ENCODE measurements around the gene RFX4. TPM values are rescaled to one million over a fixed set of nuclear protein-coding genes. Genes with fewer than 3 reads are reported as not detected.

Gene RFX4
- total RNA-seq, 1 donor from 2014 or later, result not detected

GRCh38 chr12:106696681-106697417 is 114.0 kb downstream of the RFX4 start:
- no peak for TF ChIP-seq CTCF (conservative IDR thresholded peaks at IDR 0.05; ENCODE audit: low read depth, low read length)
- DNase-seq (ENCODE audit: low read depth), result no peak
- no peak overlapping the region for H3K4me3 ChIP-seq (ENCODE audit: low read depth, low read length)

DNA sequence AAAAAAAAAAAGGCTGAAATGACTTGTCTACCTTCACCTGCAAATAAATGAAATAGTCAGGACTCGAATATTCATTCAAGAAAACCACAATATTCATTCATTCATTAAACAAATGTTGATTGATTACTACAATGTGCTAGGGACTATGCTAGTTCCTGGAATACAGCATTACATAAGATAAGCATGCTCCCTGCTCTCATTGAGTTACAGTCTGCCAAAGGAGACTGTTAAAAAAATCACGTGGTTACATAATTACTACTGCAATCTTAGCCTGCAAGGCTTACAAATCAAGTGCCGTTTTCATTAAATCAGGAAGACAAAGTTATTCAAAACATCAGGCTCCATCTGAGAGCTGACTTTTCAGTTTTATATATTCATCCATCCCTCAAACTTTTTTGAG is 121.3 kb downstream of the RFX4 start:
- DNase-seq (ENCODE audit: low read depth), result no peak
- TF ChIP-seq CTCF (conservative IDR thresholded peaks at IDR 0.05; ENCODE audit: low read depth, low read length), result no peak
- no peak overlapping the region for H3K4me3 ChIP-seq (ENCODE audit: low read depth, low read length)

- no peak overlapping the region for H3K4me3 ChIP-seq (ENCODE audit: low read depth, low read length)
- no peak for TF ChIP-seq CTCF (conservative IDR thresholded peaks at IDR 0.05; ENCODE audit: low read depth, low read length)
- no peak for DNase-seq (ENCODE audit: low read depth)
Measured at GRCh38 chr12:106705971-106706370, 123.2 kb downstream of the RFX4 start.

DNA sequence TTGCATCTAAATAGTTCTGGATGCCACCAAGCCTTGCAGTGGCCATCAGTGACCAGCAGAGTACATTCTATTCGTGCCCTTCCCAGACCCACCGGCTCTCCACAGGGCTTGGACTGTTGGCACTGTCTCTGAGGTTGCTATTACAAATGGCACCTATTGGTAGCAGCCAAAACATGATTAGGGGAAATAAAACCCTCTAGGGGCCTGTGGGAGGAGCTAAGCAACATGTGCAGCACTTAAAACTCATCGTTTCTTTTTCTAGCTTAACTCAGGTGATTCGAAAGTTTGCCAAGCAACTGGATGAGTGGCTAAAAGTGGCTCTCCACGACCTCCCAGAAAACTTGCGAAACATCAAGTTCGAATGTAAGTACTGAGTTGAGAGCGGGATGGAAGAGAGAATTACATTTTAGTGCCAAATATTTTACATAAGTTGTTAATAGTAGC is 126.3 kb downstream of the RFX4 start:
- peak; percentile 13 for TF ChIP-seq CTCF (conservative IDR thresholded peaks at IDR 0.05; ENCODE audit: low read depth, low read length)
- no peak for DNase-seq (ENCODE audit: low read depth)
- H3K4me3 ChIP-seq (ENCODE audit: low read depth, low read length), result no peak overlapping the region

GRCh38 chr12:106710143-106710893 is 127.5 kb downstream of the RFX4 start:
- TF ChIP-seq CTCF (conservative IDR thresholded peaks at IDR 0.05; ENCODE audit: low read depth, low read length), result no peak
- no peak overlapping the region for H3K4me3 ChIP-seq (ENCODE audit: low read depth, low read length)
- no peak for DNase-seq (ENCODE audit: low read depth)

DNA sequence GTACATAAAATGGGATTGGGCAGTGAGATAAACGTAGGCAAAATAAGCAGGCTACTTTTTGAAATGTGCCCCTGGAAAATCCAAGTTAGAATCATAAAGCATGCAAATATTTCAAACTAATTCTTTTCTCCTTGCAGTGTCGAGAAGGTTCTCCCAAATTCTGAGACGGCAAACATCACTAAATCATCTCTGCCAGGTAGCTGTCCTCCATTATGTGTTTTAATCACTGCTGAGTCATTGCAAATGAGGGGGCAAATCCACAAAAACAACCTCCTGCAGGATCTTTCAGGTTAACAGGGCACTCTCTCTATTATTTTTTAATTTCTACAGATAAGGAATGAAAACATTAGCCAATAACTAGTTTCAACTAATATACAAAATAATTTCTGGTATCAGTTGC is 128.5 kb downstream of the RFX4 start:
- no peak for DNase-seq (ENCODE audit: low read depth)
- no peak for TF ChIP-seq CTCF (conservative IDR thresholded peaks at IDR 0.05; ENCODE audit: low read depth, low read length)
- no peak overlapping the region for H3K4me3 ChIP-seq (ENCODE audit: low read depth, low read length)

All from epithelial cell of proximal tubule (primary cell).